K562 (cell line): ENCODE data around the gene RDM1. TPM values are rescaled to one million over a fixed set of nuclear protein-coding genes. Genes with fewer than 3 reads are reported as not detected.

Experiments
- ATAC-seq: fragments of 200-7000 bp; cut with Tn5 transposase; 3 replicates; pipeline ENCODE4 v1.9.1; 2020; ENCODE audit warnings: moderate library complexity
- BruUV-seq: library from RNA; stranded (reverse); fragments of 400-500 nt; replicated peaks from 2 replicates; lab custom pipeline; 2021; lab: Mats Ljungman, UMichigan
- CTCF ChIA-PET: fragments of 300-600 bp; formaldehyde crosslinking; extraction: SDS; loops from one replicate; lab custom pipeline; 2021; ENCODE audit warnings: low intra/inter-chr PET ratio; lab: Yijun Ruan, JAX
- POLR2A ChIA-PET: fragments of 300-600, 350-650 bp; sonication (Branson Sonifier 250); formaldehyde crosslinking; extraction: SDS; loops from one replicate; lab custom pipeline; 2021; ENCODE audit warnings: antibody characterized with exemption, inconsistent platforms; lab: Yijun Ruan, JAX
- DNase-seq, 4 experiments: peaks; one replicate each; pipeline versions ENCODE4 v3.0.0 to v3.0.0-alpha.2; 2011 to 2018; ENCODE audit warnings: low spot score in 3 of 4, mixed read lengths in 3 of 4; ENCODE audit errors: extremely low read depth in 1 of 4
- FAIRE-seq: peaks from 2 replicates; lab custom pipeline; 2011; peaks lifted over from hg19 to GRCh38; lab: Jason Lieb, UNC
- H2AFZ ChIP-seq: 2 replicates; pipeline ENCODE4 v1.6.0; 2011; ENCODE audit warnings: low read depth, low read length, control low read depth, inconsistent platforms
- H3K27ac ChIP-seq: fragments of 200-600 bp; 3 replicates; pipeline ENCODE4 v1.8.0; 2011; ENCODE audit warnings: low read depth, mild to moderate bottlenecking, control low read depth, inconsistent platforms, low read length, moderate library complexity, mixed read lengths; ENCODE audit errors: extremely low read depth
- H3K27me3 ChIP-seq, 2 experiments: fragments of 300-600 bp in 1 of 2; 2 replicates in 1 of 2; 3 replicates in 1 of 2; pipeline versions ENCODE4 v1.6.0 to v1.8.0; 2011; ENCODE audit warnings: inconsistent platforms in 2 of 2, low read length in 2 of 2, mild to moderate bottlenecking in 1 of 2, mixed read lengths in 1 of 2, moderate library complexity in 1 of 2; ENCODE audit not compliant: control insufficient read depth in 2 of 2, insufficient read depth in 2 of 2
- H3K36me3 ChIP-seq: fragments of 300-600 bp; 3 replicates; pipeline ENCODE4 v1.8.0; 2011; ENCODE audit warnings: mild to moderate bottlenecking, low read length, inconsistent platforms; ENCODE audit not compliant: control insufficient read depth, insufficient read depth
- H3K4me1 ChIP-seq, 2 experiments: fragments of 200-600 bp in 1 of 2; replicated peaks in 1 of 2; 2 replicates in 1 of 2; 3 replicates in 1 of 2; pipeline versions ENCODE4 v1.5.1 to v1.8.0; 2011; ENCODE audit warnings: inconsistent platforms in 2 of 2, low read length in 2 of 2, mild to moderate bottlenecking in 1 of 2, mixed read lengths in 1 of 2, moderate library complexity in 1 of 2; ENCODE audit not compliant: control insufficient read depth in 2 of 2, insufficient read depth in 2 of 2
- H3K4me2 ChIP-seq: 2 replicates; pipeline ENCODE4 v1.6.1; 2011; ENCODE audit warnings: low read length, control low read depth, inconsistent platforms, mixed read lengths; ENCODE audit not compliant: insufficient read depth
- H3K4me3 ChIP-seq: fragments of 200-600 bp; sonication (generic), shearing (Covaris generic); 2 replicates; pipeline ENCODE4 v1.5.1; 2016; ENCODE audit warnings: control low read depth, inconsistent platforms
- H3K79me2 ChIP-seq: fragments of 200-600 bp; 3 replicates; pipeline ENCODE4 v1.8.0; 2011; ENCODE audit warnings: low read length, inconsistent platforms; ENCODE audit not compliant: control insufficient read depth, insufficient read depth
- H3K9ac ChIP-seq, 2 experiments: 2 replicates each; pipeline versions ENCODE4 v1.6.0 to v1.6.1; 2011; ENCODE audit warnings: low read depth in 2 of 2, low read length in 2 of 2, control low read depth in 1 of 2, inconsistent platforms in 1 of 2, mild to moderate bottlenecking in 1 of 2, mixed read lengths in 1 of 2; ENCODE audit not compliant: insufficient read depth in 1 of 2
- H3K9me1 ChIP-seq: one replicate; pipeline ENCODE4 v1.6.0; 2011; ENCODE audit warnings: inconsistent platforms, mild to moderate bottlenecking, low read length, moderate library complexity; ENCODE audit not compliant: control insufficient read depth, insufficient read depth
- H3K9me3 ChIP-seq: replicated peaks from 2 replicates; pipeline ENCODE4 v1.5.1; 2011; ENCODE audit warnings: low read depth, low read length, inconsistent platforms; ENCODE audit not compliant: control insufficient read depth, insufficient read depth
- H4K20me1 ChIP-seq: replicated peaks from 2 replicates; pipeline ENCODE4 v1.6.1; 2011; ENCODE audit warnings: low read length, inconsistent platforms, mixed read lengths; ENCODE audit not compliant: control insufficient read depth, insufficient read depth
- HNRNPUL1 ChIP-seq: fragments of 200-400 bp; formaldehyde crosslinking; IDR thresholded peaks from 2 replicates; pipeline ENCODE4 v1.6.1; 2017; ENCODE audit warnings: low read length
- MAZ ChIP-seq, 2 experiments: fragments of 450-650 bp in 1 of 2; sonication (generic) in 1 of 2; formaldehyde crosslinking; IDR thresholded peaks in 1 of 2; conservative IDR thresholded peaks in 1 of 2; 2 replicates each; pipeline versions ENCODE4 v1.4.0 to v1.5.0; 2020; ENCODE audit warnings: mild to moderate bottlenecking in 1 of 2, missing genetic modification reagents in 1 of 2
- SREBF1 ChIP-seq: fragments of 150-350 bp; IDR thresholded peaks from 2 replicates; pipeline ENCODE4 v1.6.1; 2014; ENCODE audit warnings: antibody characterized with exemption, low read depth, low read length, borderline replicate concordance
- STAG1 ChIP-seq: sonication (generic); formaldehyde crosslinking; IDR thresholded peaks from 2 replicates; pipeline ENCODE4 v1.5.0; 2020; ENCODE audit warnings: missing genetic modification reagents, borderline replicate concordance
- ZBTB2 ChIP-seq: fragments of 450-650 bp; IDR thresholded peaks from 2 replicates; pipeline ENCODE4 v1.6.1; 2016; ENCODE audit warnings: antibody characterized with exemption
- ZNF239 ChIP-seq: fragments of 250-450 bp; sonication (Bioruptor Pico); IDR thresholded peaks from 2 replicates; pipeline ENCODE4 v1.4.0; 2020; ENCODE audit warnings: mild to moderate bottlenecking
- WGBS: fragments of 100-300 bp; shearing (Covaris generic); methylation state at CpG from one replicate; pipeline ENCODE4 v1.1.6; 2016; ENCODE audit warnings: low coverage, mixed read lengths; ENCODE audit not compliant: insufficient coverage; ENCODE audit errors: missing lambda C conversion rate; 5-methylcytosine and 5-hydroxymethylcytosine counted together
- in situ Hi-C: fragments of 300-500 bp; cut with MboI; formaldehyde crosslinking; loops from 4 replicates; pipeline ENCODE4 v1.15.0; 2018; ENCODE audit warnings: inconsistent platforms, mixed read lengths
- intact Hi-C: fragments of 100-400 bp; cut with micrococcal nuclease; formaldehyde crosslinking; loops from 2 replicates; pipeline ENCODE4 v1.14.2; 2022
- polyA plus RNA-seq, 8 experiments: library from polyadenylated mRNA; depleted of rRNA in 4 of 8; stranded (reverse) in 5 of 8; unstranded in 3 of 8; fragments of >200 nt; fragmentation: Nextera tagmentation in 2 of 8; fragmentation: Illumina TruSeq in 1 of 8; extraction: Ambion mirVana in 2 of 8; extraction: Trizol in 1 of 8; gene quantifications; 2 replicates each; pipeline versions ENCODE4 v1.2.1 to v1.2.3, GENCODE V29; 2011 to 2014; ENCODE audit warnings: inconsistent platforms in 1 of 8, missing spikeins in 1 of 8
- total RNA-seq, 7 experiments: library from RNA; depleted of rRNA in 6 of 7; stranded (reverse); fragments of >200 nt in 6 of 7; fragmentation: Illumina TruSeq in 2 of 7; extraction: Trizol in 2 of 7; gene quantifications; 2 replicates each; pipeline versions ENCODE4 v1.2.1 to v1.2.3, GENCODE V29; 2011 to 2021; ENCODE audit warnings: low replicate concordance in 1 of 7
- TF ChIP-seq, protein P1 (sequence below), 2 experiments: IDR thresholded peaks in 1 of 2; conservative IDR thresholded peaks in 1 of 2; 2 replicates each; pipeline ENCODE4 v1.6.1; 2016; ENCODE audit warnings: low read depth in 2 of 2, mild to moderate bottlenecking in 1 of 2, missing compliant biosample characterization in 1 of 2, missing genetic modification characterization in 1 of 2, moderate library complexity in 1 of 2
- TF ChIP-seq, protein P2 (sequence below): fragments of 250-450 bp; sonication (Bioruptor Pico); IDR thresholded peaks from 2 replicates; pipeline ENCODE4 v1.8.0; 2021; ENCODE audit warnings: mild to moderate bottlenecking, moderate library complexity

The RDM1 gene
- total and polyA plus RNA-seq, 9 of the 15 experiments (the other 6 are each of a cell fraction or from before 2014, with no cell fraction given) = 2.5 to 11.2 (median 5.4) TPM

- no peaks in the 10 kb centered on the region for H3K36me3 ChIP-seq
- FAIRE-seq (no peak), ATAC-seq (no peak), DNase-seq (no peak)
- BruUV-seq = no TSS peak
- no peak overlapping the region for H3K4me2 ChIP-seq
- H3K9ac ChIP-seq = no peak overlapping the region
- H3K79me2 ChIP-seq = no peaks in the 10 kb centered on the region
- intact Hi-C loops = no loop called here
- WGBS = 61% methylated on average over 3 of the region's 3 CpGs
- no peak for TF ChIP-seq STAG1 (CRISPR knock-in tag)
- TF ChIP-seq, protein P1, sequence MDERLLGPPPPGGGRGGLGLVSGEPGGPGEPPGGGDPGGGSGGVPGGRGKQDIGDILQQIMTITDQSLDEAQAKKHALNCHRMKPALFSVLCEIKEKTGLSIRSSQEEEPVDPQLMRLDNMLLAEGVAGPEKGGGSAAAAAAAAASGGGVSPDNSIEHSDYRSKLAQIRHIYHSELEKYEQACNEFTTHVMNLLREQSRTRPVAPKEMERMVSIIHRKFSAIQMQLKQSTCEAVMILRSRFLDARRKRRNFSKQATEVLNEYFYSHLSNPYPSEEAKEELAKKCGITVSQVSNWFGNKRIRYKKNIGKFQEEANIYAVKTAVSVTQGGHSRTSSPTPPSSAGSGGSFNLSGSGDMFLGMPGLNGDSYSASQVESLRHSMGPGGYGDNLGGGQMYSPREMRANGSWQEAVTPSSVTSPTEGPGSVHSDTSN (CRISPR knock-in tag; IDR thresholded peaks at IDR 0.05; ENCODE audit: low read depth) = no peak
- TF ChIP-seq, protein P1 (tag; conservative IDR thresholded peaks at IDR 0.05; ENCODE audit: low read depth) = no peak
- TF ChIP-seq ZBTB2 = no peak
- TF ChIP-seq ZNF239 (CRISPR knock-in tag) = no peak
- TF ChIP-seq, protein P2, sequence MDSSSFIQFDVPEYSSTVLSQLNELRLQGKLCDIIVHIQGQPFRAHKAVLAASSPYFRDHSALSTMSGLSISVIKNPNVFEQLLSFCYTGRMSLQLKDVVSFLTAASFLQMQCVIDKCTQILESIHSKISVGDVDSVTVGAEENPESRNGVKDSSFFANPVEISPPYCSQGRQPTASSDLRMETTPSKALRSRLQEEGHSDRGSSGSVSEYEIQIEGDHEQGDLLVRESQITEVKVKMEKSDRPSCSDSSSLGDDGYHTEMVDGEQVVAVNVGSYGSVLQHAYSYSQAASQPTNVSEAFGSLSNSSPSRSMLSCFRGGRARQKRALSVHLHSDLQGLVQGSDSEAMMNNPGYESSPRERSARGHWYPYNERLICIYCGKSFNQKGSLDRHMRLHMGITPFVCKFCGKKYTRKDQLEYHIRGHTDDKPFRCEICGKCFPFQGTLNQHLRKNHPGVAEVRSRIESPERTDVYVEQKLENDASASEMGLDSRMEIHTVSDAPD = no peak
- no peak for TF ChIP-seq SREBF1
- TF ChIP-seq HNRNPUL1 = no peak
- TF ChIP-seq MAZ (CRISPR knock-in tag; conservative IDR thresholded peaks at IDR 0.05 in 1 of 2, IDR thresholded peaks at IDR 0.05 in 1 of 2) = no peak
- no peak overlapping the region for H2AFZ ChIP-seq
- no peaks in the 10 kb centered on the region for H3K9me3 ChIP-seq
- ChIA-PET CTCF (no interaction called here), POLR2A (interaction anchor here (1.0 to 2.1 kb wide), 3 partner anchors 10 to 28 kb away, joined by 3 to 6 read pairs (median 4); no protein-coding TSS in a partner anchor)
- H3K9me1 ChIP-seq = no peaks in the 10 kb centered on the region
- in situ Hi-C loops = no loop called here
- H3K4me1 ChIP-seq = peaks cover 15 to 36% of the 10 kb centered on the region in 2 experiments; a peak in 4 of 5 replicates
- H3K27me3 ChIP-seq = no peaks in the 10 kb centered on the region
- H3K27ac ChIP-seq = no peak overlapping the region
- no peak overlapping the region for H3K4me3 ChIP-seq
- no peaks in the 10 kb centered on the region for H4K20me1 ChIP-seq
Measured at GRCh38 chr17:35909408-35909807, 21.2 kb downstream of the RDM1 start.
